Thoracic aorta (tissue), 2 donors: Measurements from ENCODE around the gene PDK2. TPM values are rescaled to one million over a fixed set of nuclear protein-coding genes. Genes with fewer than 3 reads are reported as not detected.
A peak's percentile ranks its signal among the peaks of the same experiment; 100 is the strongest.

Experiments used
- ATAC-seq: fragments of 150-250 bp; one replicate; pipeline ENCODE4 v1.8.0; 2017; ENCODE audit warnings: low read depth; ENCODE audit not compliant: insufficient number of reproducible peaks, low FRiP score
- DNase-seq: peaks from one replicate; pipeline ENCODE4 v3.0.0-alpha.2; 2020; ENCODE audit warnings: low spot score
- H3K27ac ChIP-seq, 2 donors: fragments of 200-600 bp; sonication (generic); 1 replicate in 1 of 2; 2 replicates in 1 of 2; pipeline ENCODE4 v1.5.1; 2016; ENCODE audit warnings: mild to moderate bottlenecking in 2 of 2, moderate library complexity in 2 of 2
- H3K27me3 ChIP-seq: fragments of 200-600 bp; sonication (generic); replicated peaks from 2 replicates; pipeline ENCODE4 v1.6.0; 2016; ENCODE audit warnings: mild to moderate bottlenecking; ENCODE audit not compliant: insufficient read depth
- H3K36me3 ChIP-seq: fragments of 200-600 bp; sonication (generic); one replicate; pipeline ENCODE4 v1.5.1; 2016
- H3K4me1 ChIP-seq, 2 donors: fragments of 200-600 bp; sonication (generic); 1 replicate in 1 of 2; 2 replicates in 1 of 2; pipeline versions ENCODE4 v1.5.1 to v1.6.0; 2016; ENCODE audit warnings: low read depth in 2 of 2, mild to moderate bottlenecking in 1 of 2; ENCODE audit not compliant: control insufficient read depth in 1 of 2
- H3K4me3 ChIP-seq: fragments of 200-600 bp; sonication (generic); 2 replicates; pipeline ENCODE4 v1.5.1; 2016; ENCODE audit warnings: mild to moderate bottlenecking
- H3K9me3 ChIP-seq: fragments of 200-600 bp; sonication (generic); 2 replicates; pipeline ENCODE4 v1.5.1; 2016
- total RNA-seq, 2 donors: library from RNA; depleted of rRNA; stranded (reverse); fragments of >200 nt; gene quantifications; one replicate each; pipeline versions ENCODE4 v1.1.0 to v1.2.3, GENCODE V29; 2016
- TF ChIP-seq, protein P1 (sequence below): fragments of 200-600 bp; sonication (generic); IDR thresholded peaks from one replicate; pipeline ENCODE4 v1.5.1; 2019; ENCODE audit warnings: antibody characterized with exemption

Gene PDK2
- total RNA-seq, 2 donors from 2014 or later = 35.5 to 74.9 TPM

DNA sequence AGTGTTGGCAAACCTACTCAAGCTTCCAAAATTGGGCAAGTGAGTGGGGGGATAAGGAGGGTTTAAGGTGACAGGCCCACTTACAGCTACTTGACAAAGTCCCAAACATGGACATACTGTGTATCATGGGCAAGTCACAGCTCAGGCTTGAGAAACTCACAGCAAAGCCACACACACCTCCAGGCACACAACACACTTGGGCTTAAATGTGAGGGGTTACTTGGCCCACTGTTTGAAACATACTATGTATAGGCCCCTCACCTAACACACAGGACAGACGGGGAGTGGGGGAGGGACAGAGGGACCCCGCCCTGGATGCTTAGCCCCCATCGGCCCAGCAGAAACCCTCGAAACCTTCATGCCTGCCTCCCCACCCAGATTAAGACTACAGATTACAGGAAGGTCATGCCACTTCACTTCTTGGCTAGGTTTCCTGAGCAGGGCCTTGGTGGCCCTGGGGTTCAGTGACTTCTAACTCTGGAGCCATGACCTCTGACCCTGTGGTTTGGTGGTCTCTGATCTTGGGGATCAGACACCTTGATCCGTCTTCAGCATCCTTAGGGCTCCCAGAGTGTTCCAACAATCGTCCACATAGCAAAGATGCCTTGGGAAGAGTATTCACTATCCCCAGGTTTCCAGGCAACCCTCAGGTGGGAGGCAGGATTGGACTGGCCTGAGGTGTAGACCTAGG is 37.1 kb downstream of the PDK2 start:
- H3K36me3 ChIP-seq = peaks cover 27% of the 10 kb centered on the region
- H3K4me1 ChIP-seq = peaks cover 38 to 62% of the 10 kb centered on the region in 2 donors
- DNase-seq (no peak), ATAC-seq (no peak)
- peak overlapping the region; percentile 86 to 93 for H3K27ac ChIP-seq
- H3K9me3 ChIP-seq = no peaks in the 10 kb centered on the region
- TF ChIP-seq, protein P1, sequence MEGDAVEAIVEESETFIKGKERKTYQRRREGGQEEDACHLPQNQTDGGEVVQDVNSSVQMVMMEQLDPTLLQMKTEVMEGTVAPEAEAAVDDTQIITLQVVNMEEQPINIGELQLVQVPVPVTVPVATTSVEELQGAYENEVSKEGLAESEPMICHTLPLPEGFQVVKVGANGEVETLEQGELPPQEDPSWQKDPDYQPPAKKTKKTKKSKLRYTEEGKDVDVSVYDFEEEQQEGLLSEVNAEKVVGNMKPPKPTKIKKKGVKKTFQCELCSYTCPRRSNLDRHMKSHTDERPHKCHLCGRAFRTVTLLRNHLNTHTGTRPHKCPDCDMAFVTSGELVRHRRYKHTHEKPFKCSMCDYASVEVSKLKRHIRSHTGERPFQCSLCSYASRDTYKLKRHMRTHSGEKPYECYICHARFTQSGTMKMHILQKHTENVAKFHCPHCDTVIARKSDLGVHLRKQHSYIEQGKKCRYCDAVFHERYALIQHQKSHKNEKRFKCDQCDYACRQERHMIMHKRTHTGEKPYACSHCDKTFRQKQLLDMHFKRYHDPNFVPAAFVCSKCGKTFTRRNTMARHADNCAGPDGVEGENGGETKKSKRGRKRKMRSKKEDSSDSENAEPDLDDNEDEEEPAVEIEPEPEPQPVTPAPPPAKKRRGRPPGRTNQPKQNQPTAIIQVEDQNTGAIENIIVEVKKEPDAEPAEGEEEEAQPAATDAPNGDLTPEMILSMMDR = no peak
- no peaks in the 10 kb centered on the region for H3K27me3 ChIP-seq
- no peak overlapping the region for H3K4me3 ChIP-seq

DNA sequence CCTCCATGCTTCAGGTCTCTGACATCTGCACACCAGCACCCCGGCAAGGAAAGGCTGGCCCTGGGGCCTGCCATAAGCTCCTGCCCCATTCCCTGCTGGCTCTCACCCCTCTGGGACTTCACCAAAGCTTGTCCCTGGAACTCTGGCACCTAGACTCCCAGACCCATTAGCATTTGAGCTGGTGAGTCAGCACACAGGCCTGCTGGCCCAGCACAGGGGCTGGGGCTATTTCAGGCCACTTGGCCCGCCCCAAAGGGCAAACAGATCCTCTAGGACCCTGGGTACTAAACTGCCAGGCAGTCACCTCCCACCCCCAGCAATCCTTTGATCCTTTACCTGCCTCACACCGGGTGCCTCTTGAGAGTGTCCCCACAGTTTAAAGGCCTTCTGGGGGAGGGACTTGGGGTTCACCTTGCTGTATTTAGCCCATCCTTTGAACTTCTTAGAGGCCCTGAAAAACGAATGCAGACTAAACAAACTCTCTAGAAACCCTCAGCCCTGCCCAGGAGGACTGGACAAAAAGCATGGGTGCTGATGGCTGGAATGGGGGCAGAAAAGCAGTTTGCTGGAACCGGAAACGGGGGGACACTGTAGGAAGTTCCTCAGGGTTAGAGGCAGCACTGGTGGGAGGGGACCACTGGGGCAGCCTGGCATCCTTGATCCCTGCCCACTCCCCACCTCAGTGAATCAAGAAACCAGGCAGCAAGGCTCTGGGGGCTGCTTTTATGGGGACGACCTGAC is 38.0 kb downstream of the PDK2 start:
- ATAC-seq = peak; percentile 73
- H3K27ac ChIP-seq = peak overlapping the region; percentile 86 to 93
- H3K9me3 ChIP-seq = no peaks in the 10 kb centered on the region
- H3K27me3 ChIP-seq = no peaks in the 10 kb centered on the region
- H3K4me1 ChIP-seq = peaks cover 38 to 62% of the 10 kb centered on the region in 2 donors
- DNase-seq = no peak
- peak overlapping the region; percentile 19 for H3K4me3 ChIP-seq
- TF ChIP-seq, protein P1 = no peak
- H3K36me3 ChIP-seq = peaks cover 36% of the 10 kb centered on the region

DNA sequence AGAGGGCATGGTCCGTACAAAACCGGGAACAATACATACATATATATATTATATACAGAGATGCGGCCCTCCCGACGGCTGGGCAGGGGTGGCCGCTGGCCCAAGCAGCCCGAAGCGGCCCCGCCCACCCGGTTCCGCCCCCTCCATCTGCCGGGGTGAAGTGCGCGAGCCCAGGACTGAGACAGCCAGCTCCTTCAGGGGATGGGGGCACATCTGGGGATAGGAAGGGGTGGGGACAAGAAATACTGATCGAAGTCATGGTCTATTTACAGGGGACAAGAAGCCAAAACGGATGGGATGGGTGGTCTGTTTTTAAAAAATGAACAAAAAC is 38.6 kb downstream of the PDK2 start:
- ATAC-seq (no peak), DNase-seq (no peak)
- H3K36me3 ChIP-seq = peaks cover 42% of the 10 kb centered on the region
- peak overlapping the region; percentile 19 for H3K4me3 ChIP-seq
- TF ChIP-seq, protein P1 = no peak
- no peaks in the 10 kb centered on the region for H3K27me3 ChIP-seq
- peaks cover 37 to 57% of the 10 kb centered on the region in 2 donors for H3K4me1 ChIP-seq
- H3K9me3 ChIP-seq = no peaks in the 10 kb centered on the region
- peak overlapping the region; percentile 86 to 93 for H3K27ac ChIP-seq

DNA sequence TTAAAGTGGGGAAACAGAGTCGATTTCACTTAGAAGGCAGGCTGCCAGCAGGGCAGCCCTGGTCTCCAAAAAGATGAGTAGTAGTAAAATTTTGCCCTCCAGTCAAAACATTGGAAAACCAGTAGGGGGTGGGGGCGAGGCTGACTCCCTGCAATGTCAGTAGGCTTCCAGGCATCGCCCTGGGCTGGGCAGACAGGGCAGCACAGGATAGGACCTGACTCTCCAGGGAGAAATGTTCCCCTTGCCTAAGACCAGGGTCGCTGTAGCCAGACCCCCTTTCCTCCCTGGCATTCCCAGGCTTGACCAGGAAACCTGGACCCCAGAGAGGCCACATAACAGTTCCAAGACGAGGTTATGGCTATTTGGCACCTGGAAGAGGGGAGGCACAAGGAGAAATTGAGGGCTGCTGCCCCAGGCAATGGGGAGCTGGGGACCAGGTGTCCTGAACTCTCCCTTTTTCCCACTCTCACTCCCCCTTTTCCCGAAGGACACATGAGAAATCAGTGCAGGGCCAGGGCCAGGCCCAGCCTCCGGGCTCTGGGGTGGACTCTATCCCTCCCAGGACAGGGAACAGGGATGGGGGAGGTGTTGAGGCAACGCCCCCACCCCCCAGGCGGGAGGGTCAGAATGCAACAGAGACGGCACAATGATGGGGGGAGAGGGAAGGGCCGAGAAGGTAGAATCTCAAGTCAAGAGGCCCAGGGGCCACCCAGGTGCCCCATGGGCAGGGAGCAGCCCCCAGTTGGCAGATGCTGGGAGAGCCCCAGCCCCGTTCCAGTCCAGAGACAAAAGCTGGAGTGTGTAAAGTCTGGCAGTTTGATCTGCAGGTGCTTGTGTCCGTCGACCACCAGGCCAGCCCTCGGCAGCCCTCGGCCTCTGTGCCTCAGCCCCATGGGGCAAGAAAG is 39.3 kb downstream of the PDK2 start:
- H3K4me3 ChIP-seq = no peak overlapping the region
- no peak for DNase-seq
- TF ChIP-seq, protein P1 = no peak

More for the DNA sequence above, 39.3 kb downstream of the PDK2 start:
- peaks cover 29 to 49% of the 10 kb centered on the region in 2 donors for H3K4me1 ChIP-seq
- ATAC-seq = no peak
- H3K27ac ChIP-seq = peak overlapping the region; percentile 86 to 93
- no peaks in the 10 kb centered on the region for H3K9me3 ChIP-seq
- peaks cover 49% of the 10 kb centered on the region for H3K36me3 ChIP-seq
- H3K27me3 ChIP-seq = no peaks in the 10 kb centered on the region
